Daoy (cell line): ENCODE results near the gene GALNT2. TPM values are rescaled to one million over a fixed set of nuclear protein-coding genes. Genes with fewer than 3 reads are reported as not detected.

Experiments used
- DNase-seq: peaks from one replicate; pipeline ENCODE4 v3.0.0-alpha.2; 2015; ENCODE audit warnings: low read depth
- total RNA-seq: library from RNA; depleted of rRNA; stranded (reverse); fragments of >200 nt; shearing (Covaris generic); gene quantifications from 2 replicates; pipeline ENCODE4 v1.2.3, GENCODE V29; 2014

The GALNT2 gene
- total RNA-seq, 1 experiment from 2014 or later: 63.1 TPM

- DNase-seq: no peak
These were observed 79.0 kb downstream of the GALNT2 start for GRCh38 chr1:230145953-230146476.

GRCh38 chr1:230146709-230147108, 79.7 kb downstream of the GALNT2 start:
- DNase-seq: no peak

- no peak for DNase-seq
These were observed 80.5 kb downstream of the GALNT2 start for GRCh38 chr1:230147253-230148125.

GRCh38 chr1:230148126-230148652, 81.2 kb downstream of the GALNT2 start:
- no peak for DNase-seq

- no peak for DNase-seq
These were observed 81.9 kb downstream of the GALNT2 start for GRCh38 chr1:230148768-230149469.

GRCh38 chr1:230149751-230150584, 82.9 kb downstream of the GALNT2 start:
- no peak for DNase-seq

GRCh38 chr1:230150615-230151014, 83.6 kb downstream of the GALNT2 start:
- DNase-seq: no peak

GRCh38 chr1:230151924-230152468, 85.0 kb downstream of the GALNT2 start:
- DNase-seq: no peak

- no peak for DNase-seq
These were observed 86.0 kb downstream of the GALNT2 start for GRCh38 chr1:230152999-230153398.

GRCh38 chr1:230153641-230154296, 86.7 kb downstream of the GALNT2 start:
- DNase-seq: no peak

- DNase-seq: no peak
These were observed 88.0 kb downstream of the GALNT2 start for GRCh38 chr1:230155021-230155420.

GRCh38 chr1:230156068-230156467, 89.0 kb downstream of the GALNT2 start:
- no peak for DNase-seq

GRCh38 chr1:230156536-230156935, 89.5 kb downstream of the GALNT2 start:
- no peak for DNase-seq

GRCh38 chr1:230157420-230158390, 90.7 kb downstream of the GALNT2 start:
- DNase-seq: no peak

GRCh38 chr1:230158415-230159291, 91.6 kb downstream of the GALNT2 start:
- DNase-seq: peak; percentile 23

- no peak for DNase-seq
These were observed 92.5 kb downstream of the GALNT2 start for GRCh38 chr1:230159580-230159979.

- no peak for DNase-seq
These were observed 94.1 kb downstream of the GALNT2 start for GRCh38 chr1:230160957-230161771.

GRCh38 chr1:230163205-230163604, 96.2 kb downstream of the GALNT2 start:
- DNase-seq: peak; percentile 40
